ENCODE results near the gene TNIK.

Gene TNIK

GRCh38 chr3:171164067-171164465, 296.1 kb downstream of the TNIK start:
- Histone ChIP-seq H3K27me3 (replicated peaks; ENCODE audit: control insufficient read depth, insufficient read depth, low read length) (no peaks in the 10 kb centered on the region), H3K9ac (ENCODE audit: low read length) (no peak overlapping the region), H3K4me1 (ENCODE audit: control insufficient read depth, insufficient read depth, low read length) (peaks cover 18% of the 10 kb centered on the region), H3K4me3 (ENCODE audit: low read length) (no peak overlapping the region), H3K9me3 (ENCODE audit: control insufficient read depth, low read length) (peaks cover 7% of the 10 kb centered on the region), H3K36me3 (ENCODE audit: control insufficient read depth, insufficient read depth, low read length, severe bottlenecking) (no peaks in the 10 kb centered on the region)
- no peak for DNase-seq (ENCODE audit: low read depth)

DNA sequence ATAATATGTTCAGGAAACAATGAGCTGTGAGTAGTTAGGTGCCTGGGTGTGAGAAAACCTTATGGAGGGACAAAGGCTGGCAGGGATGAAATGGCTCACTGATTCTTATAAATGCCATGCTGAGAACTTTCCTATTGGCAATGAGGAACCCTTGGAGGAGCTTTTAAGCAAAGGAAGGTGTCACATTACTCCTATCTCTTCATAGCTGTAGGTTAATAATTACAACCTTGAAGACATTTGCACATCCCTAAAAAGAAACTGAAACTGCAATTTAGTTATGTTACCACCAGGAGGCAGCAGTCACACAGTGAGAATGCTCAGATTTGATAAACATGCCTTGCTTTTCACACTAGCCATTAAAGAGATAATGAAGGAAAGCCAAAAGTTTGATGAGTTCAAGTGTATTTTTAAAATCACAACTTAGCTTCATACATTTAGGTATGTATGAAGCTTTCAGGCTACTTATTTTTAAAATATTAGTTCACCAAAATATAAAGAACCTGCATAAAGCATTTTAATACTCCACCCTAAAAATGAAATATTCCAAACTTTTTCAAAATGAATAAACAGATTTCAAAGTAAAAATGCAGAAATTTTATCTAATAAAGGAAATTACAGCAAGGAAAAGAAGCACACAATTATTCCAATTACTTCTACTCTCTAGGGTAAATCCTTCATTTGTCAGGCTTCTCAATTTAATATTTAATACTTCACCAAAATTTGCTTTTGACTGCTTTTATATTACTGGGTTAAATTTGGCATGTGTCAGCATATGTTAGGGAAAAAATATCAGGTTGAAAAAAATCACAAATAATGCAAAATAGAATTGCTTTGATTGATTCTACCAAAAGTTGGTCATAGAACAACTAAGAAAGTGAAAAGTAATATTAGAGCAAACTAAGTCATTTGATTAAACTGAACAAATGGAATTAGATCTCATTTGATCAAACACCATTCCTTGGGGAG, 296.8 kb downstream of the TNIK start:
- no peaks in the 10 kb centered on the region for H3K27me3 ChIP-seq (replicated peaks; ENCODE audit: control insufficient read depth, insufficient read depth, low read length)
- peaks cover 18% of the 10 kb centered on the region for H3K4me1 ChIP-seq (ENCODE audit: control insufficient read depth, insufficient read depth, low read length)
- no peak overlapping the region for H3K9ac ChIP-seq (ENCODE audit: low read length)
- no peak for DNase-seq (ENCODE audit: low read depth)
- H3K9me3 ChIP-seq (ENCODE audit: control insufficient read depth, low read length), result peaks cover 7% of the 10 kb centered on the region
- H3K4me3 ChIP-seq (ENCODE audit: low read length), result no peak overlapping the region
- H3K36me3 ChIP-seq (ENCODE audit: control insufficient read depth, insufficient read depth, low read length, severe bottlenecking), result no peaks in the 10 kb centered on the region

DNA sequence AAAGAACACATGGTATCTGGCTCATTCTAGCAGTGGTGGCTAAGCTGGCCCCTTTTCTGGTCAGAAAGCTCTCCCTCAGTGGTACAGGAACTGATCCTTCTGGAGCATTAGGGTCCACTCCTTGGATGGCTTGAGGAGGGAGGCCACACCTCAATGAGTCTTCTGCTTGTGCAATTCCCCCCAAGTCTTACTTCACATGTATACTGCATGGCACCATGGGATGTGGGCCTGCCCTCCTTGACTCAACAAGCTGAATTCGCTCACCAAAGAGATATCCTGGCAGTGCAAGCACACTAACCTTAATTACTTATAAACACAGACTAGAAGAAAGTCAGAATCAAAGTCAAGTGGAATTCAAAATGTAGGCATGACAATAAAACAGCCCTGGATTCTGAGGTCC, 299.9 kb downstream of the TNIK start:
- Histone ChIP-seq H3K9ac (ENCODE audit: low read length) (no peak overlapping the region), H3K4me3 (ENCODE audit: low read length) (no peak overlapping the region), H3K4me1 (ENCODE audit: control insufficient read depth, insufficient read depth, low read length) (peaks cover 9% of the 10 kb centered on the region), H3K27me3 (replicated peaks; ENCODE audit: control insufficient read depth, insufficient read depth, low read length) (no peaks in the 10 kb centered on the region), H3K36me3 (ENCODE audit: control insufficient read depth, insufficient read depth, low read length, severe bottlenecking) (no peaks in the 10 kb centered on the region), H3K9me3 (ENCODE audit: control insufficient read depth, low read length) (peaks cover 7% of the 10 kb centered on the region)
- DNase-seq (ENCODE audit: low read depth), result peak; percentile 27

GRCh38 chr3:171159822-171160157, 300.4 kb downstream of the TNIK start:
- no peak for DNase-seq (ENCODE audit: low read depth)
- H3K9ac ChIP-seq (ENCODE audit: low read length), result no peak overlapping the region
- no peaks in the 10 kb centered on the region for H3K36me3 ChIP-seq (ENCODE audit: control insufficient read depth, insufficient read depth, low read length, severe bottlenecking)
- H3K27me3 ChIP-seq (replicated peaks; ENCODE audit: control insufficient read depth, insufficient read depth, low read length), result no peaks in the 10 kb centered on the region
- peaks cover 7% of the 10 kb centered on the region for H3K9me3 ChIP-seq (ENCODE audit: control insufficient read depth, low read length)
- peaks cover 9% of the 10 kb centered on the region for H3K4me1 ChIP-seq (ENCODE audit: control insufficient read depth, insufficient read depth, low read length)
- no peak overlapping the region for H3K4me3 ChIP-seq (ENCODE audit: low read length)

- Histone ChIP-seq H3K4me3 (ENCODE audit: low read length) (no peak overlapping the region), H3K36me3 (ENCODE audit: control insufficient read depth, insufficient read depth, low read length, severe bottlenecking) (no peaks in the 10 kb centered on the region), H3K4me1 (ENCODE audit: control insufficient read depth, insufficient read depth, low read length) (peaks cover 5% of the 10 kb centered on the region), H3K27me3 (replicated peaks; ENCODE audit: control insufficient read depth, insufficient read depth, low read length) (no peaks in the 10 kb centered on the region), H3K9ac (ENCODE audit: low read length) (no peak overlapping the region), H3K9me3 (ENCODE audit: control insufficient read depth, low read length) (peaks cover 7% of the 10 kb centered on the region)
- DNase-seq (ENCODE audit: low read depth), result no peak
These were observed 301.0 kb downstream of the TNIK start for GRCh38 chr3:171159024-171159821.

DNA sequence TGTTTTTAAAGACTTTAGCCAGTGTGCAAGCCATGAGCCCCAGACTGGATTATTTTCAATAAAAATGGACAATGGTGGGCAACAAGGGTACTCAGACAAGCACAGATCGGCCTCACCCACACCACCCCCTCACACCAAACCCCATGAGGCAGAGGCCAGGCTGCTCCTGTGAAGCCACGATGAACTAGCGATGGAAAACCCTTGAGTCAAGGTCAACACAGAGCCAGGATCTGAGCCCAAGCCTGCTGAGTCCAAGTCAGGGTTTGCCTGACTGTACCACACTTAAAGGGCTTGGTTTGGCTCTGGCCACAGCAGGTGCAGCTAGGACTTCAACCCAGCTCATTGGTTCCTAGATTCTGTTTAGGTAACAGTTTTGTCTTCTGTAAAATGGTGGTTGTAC, 302.2 kb downstream of the TNIK start:
- Histone ChIP-seq H3K36me3 (ENCODE audit: control insufficient read depth, insufficient read depth, low read length, severe bottlenecking) (no peaks in the 10 kb centered on the region), H3K4me3 (ENCODE audit: low read length) (no peak overlapping the region), H3K4me1 (ENCODE audit: control insufficient read depth, insufficient read depth, low read length) (no peaks in the 10 kb centered on the region), H3K9me3 (ENCODE audit: control insufficient read depth, low read length) (peaks cover 3% of the 10 kb centered on the region), H3K9ac (ENCODE audit: low read length) (no peak overlapping the region), H3K27me3 (replicated peaks; ENCODE audit: control insufficient read depth, insufficient read depth, low read length) (no peaks in the 10 kb centered on the region)
- no peak for DNase-seq (ENCODE audit: low read depth)

GRCh38 chr3:171157286-171157685, 302.9 kb downstream of the TNIK start:
- Histone ChIP-seq H3K27me3 (replicated peaks; ENCODE audit: control insufficient read depth, insufficient read depth, low read length) (no peaks in the 10 kb centered on the region), H3K4me3 (ENCODE audit: low read length) (no peak overlapping the region), H3K36me3 (ENCODE audit: control insufficient read depth, insufficient read depth, low read length, severe bottlenecking) (no peaks in the 10 kb centered on the region), H3K9me3 (ENCODE audit: control insufficient read depth, low read length) (no peaks in the 10 kb centered on the region), H3K9ac (ENCODE audit: low read length) (no peak overlapping the region), H3K4me1 (ENCODE audit: control insufficient read depth, insufficient read depth, low read length) (no peaks in the 10 kb centered on the region)
- no peak for DNase-seq (ENCODE audit: low read depth)

DNA sequence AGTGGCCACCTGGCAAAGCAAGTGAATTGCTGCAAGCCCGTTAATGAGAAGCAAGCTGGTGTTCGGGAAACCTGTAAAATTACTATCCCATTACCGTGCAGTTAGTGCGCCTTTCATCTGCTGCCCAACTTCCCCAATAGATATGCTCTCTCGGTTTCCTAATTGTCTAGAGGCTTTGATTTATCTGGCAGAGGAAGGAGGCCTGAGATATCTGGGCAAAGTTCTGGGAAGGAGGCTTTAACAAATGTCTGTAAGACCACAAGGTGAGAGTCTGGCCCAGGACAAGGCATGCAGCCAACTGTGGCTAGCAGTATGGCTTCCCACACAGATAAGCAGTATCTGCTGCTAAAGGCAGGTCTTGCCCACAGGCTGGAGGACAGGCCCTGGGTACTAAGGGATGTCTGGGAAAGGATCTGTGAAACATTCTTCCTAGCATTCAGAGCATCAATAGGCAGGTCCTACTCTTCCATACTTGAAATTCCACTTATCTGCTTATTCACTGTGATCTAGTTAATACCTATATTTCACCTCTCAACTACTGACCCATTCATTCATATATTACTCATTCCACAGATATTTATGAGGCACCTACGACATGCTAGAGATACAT, 303.7 kb downstream of the TNIK start:
- no peak overlapping the region for H3K9ac ChIP-seq (ENCODE audit: low read length)
- no peaks in the 10 kb centered on the region for H3K9me3 ChIP-seq (ENCODE audit: control insufficient read depth, low read length)
- no peaks in the 10 kb centered on the region for H3K27me3 ChIP-seq (replicated peaks; ENCODE audit: control insufficient read depth, insufficient read depth, low read length)
- no peaks in the 10 kb centered on the region for H3K36me3 ChIP-seq (ENCODE audit: control insufficient read depth, insufficient read depth, low read length, severe bottlenecking)
- no peaks in the 10 kb centered on the region for H3K4me1 ChIP-seq (ENCODE audit: control insufficient read depth, insufficient read depth, low read length)
- no peak for DNase-seq (ENCODE audit: low read depth)
- no peak overlapping the region for H3K4me3 ChIP-seq (ENCODE audit: low read length)

- no peak for DNase-seq (ENCODE audit: low read depth)
- Histone ChIP-seq H3K36me3 (ENCODE audit: control insufficient read depth, insufficient read depth, low read length, severe bottlenecking) (no peaks in the 10 kb centered on the region), H3K4me3 (ENCODE audit: low read length) (no peak overlapping the region), H3K9ac (ENCODE audit: low read length) (no peak overlapping the region), H3K4me1 (ENCODE audit: control insufficient read depth, insufficient read depth, low read length) (no peaks in the 10 kb centered on the region), H3K9me3 (ENCODE audit: control insufficient read depth, low read length) (no peaks in the 10 kb centered on the region), H3K27me3 (replicated peaks; ENCODE audit: control insufficient read depth, insufficient read depth, low read length) (no peaks in the 10 kb centered on the region)
These were observed 305.0 kb downstream of the TNIK start for GRCh38 chr3:171155122-171155700.

GRCh38 chr3:171150945-171151344, 309.3 kb downstream of the TNIK start:
- Histone ChIP-seq H3K4me1 (ENCODE audit: control insufficient read depth, insufficient read depth, low read length) (no peaks in the 10 kb centered on the region), H3K27me3 (replicated peaks; ENCODE audit: control insufficient read depth, insufficient read depth, low read length) (no peaks in the 10 kb centered on the region), H3K9me3 (ENCODE audit: control insufficient read depth, low read length) (no peaks in the 10 kb centered on the region), H3K9ac (ENCODE audit: low read length) (no peak overlapping the region), H3K36me3 (ENCODE audit: control insufficient read depth, insufficient read depth, low read length, severe bottlenecking) (no peaks in the 10 kb centered on the region), H3K4me3 (ENCODE audit: low read length) (no peak overlapping the region)
- no peak for DNase-seq (ENCODE audit: low read depth)

Data from adipocyte (in vitro differentiated cells).